ENCODE data around the gene HES3.
A peak's percentile ranks its signal among the peaks of the same experiment; 100 is the strongest.

Gene HES3

GRCh38 chr1:6282577-6283270 is 38.7 kb downstream of the HES3 start:
- Histone ChIP-seq H3K27ac (replicated peaks; ENCODE audit: low read length) (no peak overlapping the region), H3K4ac (ENCODE audit: low read length) (no peak overlapping the region), H2BK120ac (ENCODE audit: low read depth, low read length) (no peak overlapping the region), H3K9ac (ENCODE audit: low read depth, low read length, poor library complexity) (peak overlapping the region; percentile 25), H3K4me2 (ENCODE audit: insufficient read depth, low read length, poor library complexity, severe bottlenecking) (no peak overlapping the region), H3K4me1 (ENCODE audit: control insufficient read depth in 2 of 2, insufficient read depth in 1 of 2, low read depth in 1 of 2, low read length in 2 of 2) (peaks cover 3 to 6% of the 10 kb centered on the region in 2 donors), H2AK5ac (ENCODE audit: low read depth, low read length) (no peak overlapping the region), H2AFZ (ENCODE audit: low read length) (no peak overlapping the region), H3K36me3 (replicated peaks in 1 of 2; ENCODE audit: control insufficient read depth in 2 of 2, insufficient read depth in 2 of 2, low read length in 2 of 2) (peaks cover 20 to 30% of the 10 kb centered on the region in 2 donors), H3K4me3 (ENCODE audit: low read length in 2 of 2) (no peak overlapping the region), H2BK12ac (ENCODE audit: low read length) (no peak overlapping the region), H3K23ac (ENCODE audit: low read depth, low read length, poor library complexity) (no peak overlapping the region), H3K18ac (ENCODE audit: low read length) (no peak overlapping the region), H4K8ac (ENCODE audit: low read depth, low read length) (no peak overlapping the region), H3K9me3 (replicated peaks in 1 of 2; ENCODE audit: control insufficient read depth in 2 of 2, insufficient read depth in 1 of 2, low read depth in 1 of 2, low read length in 2 of 2) (no peaks in the 10 kb centered on the region), H3K79me1 (ENCODE audit: low read depth, low read length) (peaks cover 7% of the 10 kb centered on the region), H4K91ac (ENCODE audit: low read depth, low read length, poor library complexity) (no peak overlapping the region), H3K27me3 (ENCODE audit: control insufficient read depth in 3 of 3, insufficient read depth in 3 of 3, low read depth in 1 of 3, low read length in 3 of 3) (no peaks in the 10 kb centered on the region), H3K14ac (ENCODE audit: low read length) (no peak overlapping the region), H2BK5ac (ENCODE audit: low read length) (no peak overlapping the region), H2BK15ac (ENCODE audit: low read length) (no peak overlapping the region)
- no CpG with 5 or more reads among the region's 17 CpGs for WGBS, 2 donors (ENCODE audit: extremely low coverage in 2 of 2, insufficient read length in 2 of 2, insufficient replicate concordance in 1 of 2)
- DNase-seq (ENCODE audit: low spot score) = no peak

GRCh38 chr1:6285336-6285735 is 41.4 kb downstream of the HES3 start:
- H3K9me3 ChIP-seq (replicated peaks in 1 of 2; ENCODE audit: control insufficient read depth in 2 of 2, insufficient read depth in 1 of 2, low read depth in 1 of 2, low read length in 2 of 2) = no peaks in the 10 kb centered on the region
- DNase-seq (ENCODE audit: low spot score) = no peak
- no peak overlapping the region for H2BK120ac ChIP-seq (ENCODE audit: low read depth, low read length)
- no peak overlapping the region for H2BK12ac ChIP-seq (ENCODE audit: low read length)
- no CpG with 5 or more reads among the region's 11 CpGs for WGBS, 2 donors (ENCODE audit: extremely low coverage in 2 of 2, insufficient read length in 2 of 2, insufficient replicate concordance in 1 of 2)
- no peak overlapping the region for H3K4me2 ChIP-seq (ENCODE audit: insufficient read depth, low read length, poor library complexity, severe bottlenecking)
- no peak overlapping the region for H2AK5ac ChIP-seq (ENCODE audit: low read depth, low read length)
- H4K8ac ChIP-seq (ENCODE audit: low read depth, low read length) = no peak overlapping the region
- no peak overlapping the region for H3K27ac ChIP-seq (replicated peaks; ENCODE audit: low read length)
- peak overlapping the region; percentile 1 for H3K23ac ChIP-seq (ENCODE audit: low read depth, low read length, poor library complexity)
- no peak overlapping the region for H2AFZ ChIP-seq (ENCODE audit: low read length)
- peaks cover 5% of the 10 kb centered on the region for H3K79me1 ChIP-seq (ENCODE audit: low read depth, low read length)
- H3K4ac ChIP-seq (ENCODE audit: low read length) = no peak overlapping the region
- H3K14ac ChIP-seq (ENCODE audit: low read length) = peak overlapping the region; percentile 13
- peaks cover 12 to 28% of the 10 kb centered on the region in 2 donors for H3K36me3 ChIP-seq (replicated peaks in 1 of 2; ENCODE audit: control insufficient read depth in 2 of 2, insufficient read depth in 2 of 2, low read length in 2 of 2)
- H4K91ac ChIP-seq (ENCODE audit: low read depth, low read length, poor library complexity) = no peak overlapping the region
- H2BK5ac ChIP-seq (ENCODE audit: low read length) = no peak overlapping the region
- H3K4me1 ChIP-seq (ENCODE audit: control insufficient read depth in 2 of 2, insufficient read depth in 1 of 2, low read depth in 1 of 2, low read length in 2 of 2) = peaks cover 0 to 6% of the 10 kb centered on the region in 2 donors
- no peak overlapping the region for H3K9ac ChIP-seq (ENCODE audit: low read depth, low read length, poor library complexity)
- no peak overlapping the region for H2BK15ac ChIP-seq (ENCODE audit: low read length)
- H3K27me3 ChIP-seq (ENCODE audit: control insufficient read depth in 3 of 3, insufficient read depth in 3 of 3, low read depth in 1 of 3, low read length in 3 of 3) = no peaks in the 10 kb centered on the region
- no peak overlapping the region for H3K4me3 ChIP-seq (ENCODE audit: low read length in 2 of 2)
- no peak overlapping the region for H3K18ac ChIP-seq (ENCODE audit: low read length)

- Histone ChIP-seq H3K9me3 (replicated peaks in 1 of 2; ENCODE audit: control insufficient read depth in 2 of 2, insufficient read depth in 1 of 2, low read depth in 1 of 2, low read length in 2 of 2) (no peaks in the 10 kb centered on the region), H2BK15ac (ENCODE audit: low read length) (no peak overlapping the region), H3K79me1 (ENCODE audit: low read depth, low read length) (peaks cover 2% of the 10 kb centered on the region), H2BK12ac (ENCODE audit: low read length) (no peak overlapping the region), H2AK5ac (ENCODE audit: low read depth, low read length) (no peak overlapping the region), H2BK120ac (ENCODE audit: low read depth, low read length) (peak overlapping the region; percentile 22), H3K18ac (ENCODE audit: low read length) (no peak overlapping the region), H3K4ac (ENCODE audit: low read length) (no peak overlapping the region), H3K14ac (ENCODE audit: low read length) (no peak overlapping the region), H3K4me3 (ENCODE audit: low read length in 2 of 2) (no peak overlapping the region), H3K4me1 (ENCODE audit: control insufficient read depth in 2 of 2, insufficient read depth in 1 of 2, low read depth in 1 of 2, low read length in 2 of 2) (peaks cover 0 to 6% of the 10 kb centered on the region in 2 donors), H4K91ac (ENCODE audit: low read depth, low read length, poor library complexity) (no peak overlapping the region), H3K27me3 (ENCODE audit: control insufficient read depth in 3 of 3, insufficient read depth in 3 of 3, low read depth in 1 of 3, low read length in 3 of 3) (no peaks in the 10 kb centered on the region), H3K4me2 (ENCODE audit: insufficient read depth, low read length, poor library complexity, severe bottlenecking) (no peak overlapping the region), H4K8ac (ENCODE audit: low read depth, low read length) (no peak overlapping the region), H2AFZ (ENCODE audit: low read length) (no peak overlapping the region), H3K9ac (ENCODE audit: low read depth, low read length, poor library complexity) (no peak overlapping the region), H2BK5ac (ENCODE audit: low read length) (no peak overlapping the region), H3K27ac (replicated peaks; ENCODE audit: low read length) (no peak overlapping the region), H3K23ac (ENCODE audit: low read depth, low read length, poor library complexity) (peak overlapping the region; percentile 21), H3K36me3 (replicated peaks in 1 of 2; ENCODE audit: control insufficient read depth in 2 of 2, insufficient read depth in 2 of 2, low read length in 2 of 2) (peaks cover 6 to 35% of the 10 kb centered on the region in 2 donors)
- DNase-seq (ENCODE audit: low spot score) = no peak
- no CpG with 5 or more reads among the region's 8 CpGs for WGBS, 2 donors (ENCODE audit: extremely low coverage in 2 of 2, insufficient read length in 2 of 2, insufficient replicate concordance in 1 of 2)
Observed at GRCh38 chr1:6286266-6286665, 42.3 kb downstream of the HES3 start.

- Histone ChIP-seq H3K27me3 (ENCODE audit: control insufficient read depth in 3 of 3, insufficient read depth in 3 of 3, low read depth in 1 of 3, low read length in 3 of 3) (no peaks in the 10 kb centered on the region), H3K9ac (ENCODE audit: low read depth, low read length, poor library complexity) (no peak overlapping the region), H3K4me2 (ENCODE audit: insufficient read depth, low read length, poor library complexity, severe bottlenecking) (no peak overlapping the region), H2BK15ac (ENCODE audit: low read length) (no peak overlapping the region), H2AFZ (ENCODE audit: low read length) (no peak overlapping the region), H3K23ac (ENCODE audit: low read depth, low read length, poor library complexity) (peak overlapping the region; percentile 87), H4K8ac (ENCODE audit: low read depth, low read length) (no peak overlapping the region), H4K91ac (ENCODE audit: low read depth, low read length, poor library complexity) (no peak overlapping the region), H2AK5ac (ENCODE audit: low read depth, low read length) (no peak overlapping the region), H2BK12ac (ENCODE audit: low read length) (no peak overlapping the region), H3K18ac (ENCODE audit: low read length) (no peak overlapping the region), H3K79me1 (ENCODE audit: low read depth, low read length) (peaks cover 2% of the 10 kb centered on the region), H3K36me3 (replicated peaks in 1 of 2; ENCODE audit: control insufficient read depth in 2 of 2, insufficient read depth in 2 of 2, low read length in 2 of 2) (peaks cover 6 to 43% of the 10 kb centered on the region in 2 donors), H3K14ac (ENCODE audit: low read length) (no peak overlapping the region), H3K27ac (replicated peaks; ENCODE audit: low read length) (no peak overlapping the region), H3K9me3 (replicated peaks in 1 of 2; ENCODE audit: control insufficient read depth in 2 of 2, insufficient read depth in 1 of 2, low read depth in 1 of 2, low read length in 2 of 2) (no peaks in the 10 kb centered on the region), H3K4me1 (ENCODE audit: control insufficient read depth in 2 of 2, insufficient read depth in 1 of 2, low read depth in 1 of 2, low read length in 2 of 2) (peaks cover 0 to 6% of the 10 kb centered on the region in 2 donors), H3K4me3 (ENCODE audit: low read length in 2 of 2) (no peak overlapping the region), H2BK5ac (ENCODE audit: low read length) (no peak overlapping the region), H3K4ac (ENCODE audit: low read length) (no peak overlapping the region), H2BK120ac (ENCODE audit: low read depth, low read length) (no peak overlapping the region)
- no peak for DNase-seq (ENCODE audit: low spot score)
- WGBS, 2 donors (ENCODE audit: extremely low coverage in 2 of 2, insufficient read length in 2 of 2, insufficient replicate concordance in 1 of 2) = no CpG with 5 or more reads among the region's 13 CpGs
Observed at GRCh38 chr1:6287029-6287428, 43.0 kb downstream of the HES3 start.
